Aorta (tissue), 5 donors: ENCODE measurements around the gene TMEM87A. TPM values are rescaled to one million over a fixed set of nuclear protein-coding genes. Genes with fewer than 3 reads are reported as not detected.

Source experiments
- ATAC-seq: fragments of 200-7000 bp; cut with Tn5 transposase; one replicate; pipeline ENCODE4 v1.9.1; 2022; ENCODE audit warnings: moderate library complexity; ENCODE audit not compliant: low FRiP score
- DNase-seq, 2 donors: peaks; one replicate each; pipeline ENCODE4 v3.0.0-alpha.2; 2020
- H3K27ac ChIP-seq, 2 donors: one replicate each; pipeline ENCODE4 v1.5.1; 2013; ENCODE audit warnings: low read length in 2 of 2, mild to moderate bottlenecking in 2 of 2, moderate library complexity in 2 of 2, control low read depth in 1 of 2, inconsistent platforms in 1 of 2, low read depth in 1 of 2
- H3K27me3 ChIP-seq, 2 donors: one replicate each; pipeline ENCODE4 v1.6.1; 2013; ENCODE audit warnings: control low read depth in 1 of 2, low read length in 1 of 2, mild to moderate bottlenecking in 1 of 2, moderate library complexity in 1 of 2; ENCODE audit not compliant: insufficient read depth in 2 of 2, control insufficient read depth in 1 of 2
- H3K36me3 ChIP-seq, 2 donors: one replicate each; pipeline ENCODE4 v1.6.1; 2013; ENCODE audit warnings: control low read depth in 1 of 2, low read length in 1 of 2, mild to moderate bottlenecking in 1 of 2; ENCODE audit not compliant: insufficient read depth in 2 of 2, control insufficient read depth in 1 of 2
- H3K4me1 ChIP-seq, 2 donors: one replicate each; pipeline ENCODE4 v1.6.1; 2013; ENCODE audit warnings: low read length in 2 of 2, control low read depth in 1 of 2, mild to moderate bottlenecking in 1 of 2, moderate library complexity in 1 of 2; ENCODE audit not compliant: insufficient read depth in 2 of 2, control insufficient read depth in 1 of 2
- H3K4me3 ChIP-seq, 2 donors: one replicate each; pipeline ENCODE4 v1.5.1; 2013; ENCODE audit warnings: low read length in 2 of 2, control low read depth in 1 of 2, mild to moderate bottlenecking in 1 of 2
- H3K9me3 ChIP-seq: one replicate; pipeline ENCODE4 v1.6.1; 2013; ENCODE audit warnings: mild to moderate bottlenecking, low read length; ENCODE audit not compliant: control insufficient read depth
- WGBS, 2 donors: extraction: QIAGEN DNeasy Blood & Tissue Kit; methylation state at CpG; one replicate each; pipeline ENCODE4 v1.1.7; 2013; 5-methylcytosine and 5-hydroxymethylcytosine counted together
- intact Hi-C, 2 donors: fragments of 100-400 bp; cut with DNase I; formaldehyde crosslinking; loops; one replicate each; pipeline versions ENCODE4 v1.14.2 to v1.15.0; 2022
- polyA plus RNA-seq, 2 donors: library from polyadenylated mRNA; stranded (reverse); fragments of 200-250 nt; gene quantifications; one replicate each; pipeline ENCODE4 v1.2.3, GENCODE V29; 2013
- total RNA-seq, 2 donors: library from RNA; stranded (reverse); fragmentation: NEBNext Ultra II Directional; extraction: Animal tissue kit (Norgen Biotek cat#: 25700); gene quantifications; one replicate each; pipeline ENCODE4 v1.2.1, GENCODE V29; 2021
- donor health status: healthy with polysubstance abuse.
- donor health status: Bipolar disorder and iron deficiency.
- donor health status: DM: no; HTN: no; CAD: no.
- donor health status: DM: no; HTN: no; CAD: no.
- donor health status: DM: yes; HTN: yes; CAD: no.

The TMEM87A gene
- total and polyA plus RNA-seq, 4 donors, result 21.4 to 66.8 (median 48.4) TPM

GRCh38 chr15:42276762-42277161, 3.5 kb upstream of the TMEM87A start:
- intact Hi-C loops, result no loop called here

GRCh38 chr15:42275780-42276391, 2.7 kb upstream of the TMEM87A start:
- WGBS, 2 donors, result 39 to 43% methylated on average over 4 of the region's 4 CpGs
- peaks cover 0 to 2% of the 10 kb centered on the region in 2 donors for H3K36me3 ChIP-seq
- intact Hi-C loops, result no loop called here
- ATAC-seq (no peak), DNase-seq (no peak)
- H3K4me3 ChIP-seq, result peak overlapping the region; percentile 14 to 31
- H3K4me1 ChIP-seq, result no peaks in the 10 kb centered on the region
- peak overlapping the region in 1 of 2 donors; percentile 76 for H3K27ac ChIP-seq
- no peaks in the 10 kb centered on the region for H3K27me3 ChIP-seq
- no peaks in the 10 kb centered on the region for H3K9me3 ChIP-seq

More at GRCh38 chr15:42276762-42277161, 3.5 kb upstream of the TMEM87A start:
- Histone ChIP-seq H3K27ac (no peak overlapping the region), H3K27me3 (no peaks in the 10 kb centered on the region), H3K9me3 (no peaks in the 10 kb centered on the region), H3K4me3 (no peak overlapping the region), H3K4me1 (no peaks in the 10 kb centered on the region), H3K36me3 (peaks cover 0 to 7% of the 10 kb centered on the region in 2 donors)
- DNase-seq (no peak), ATAC-seq (no peak)
- WGBS, 2 donors, result 96 to 97% methylated on average over 2 of the region's 2 CpGs

GRCh38 chr15:42274702-42274989, 1.4 kb upstream of the TMEM87A start:
- 44 to 49% methylated on average over 6 of the region's 6 CpGs for WGBS, 2 donors
- intact Hi-C loops, result loop anchor here in 1 of 2 donors (5.0 kb wide), 1 partner anchor 198 kb away; no protein-coding TSS in a partner anchor
- Histone ChIP-seq H3K9me3 (no peaks in the 10 kb centered on the region), H3K27ac (peak overlapping the region; percentile 60 to 78), H3K36me3 (no peaks in the 10 kb centered on the region), H3K4me3 (peak overlapping the region; percentile 60 to 82), H3K4me1 (no peaks in the 10 kb centered on the region), H3K27me3 (no peaks in the 10 kb centered on the region)
- peak in 1 of 2 donors; percentile 49 for DNase-seq
- ATAC-seq, result no peak

GRCh38 chr15:42273900-42274701, 868 bp upstream of the TMEM87A start:
- intact Hi-C loops, result loop anchor here in 1 of 2 donors (5.0 kb wide), 1 partner anchor 198 kb away; no protein-coding TSS in a partner anchor
- Histone ChIP-seq H3K9me3 (no peaks in the 10 kb centered on the region), H3K27me3 (no peaks in the 10 kb centered on the region), H3K36me3 (no peaks in the 10 kb centered on the region), H3K4me3 (peak overlapping the region; percentile 60 to 82), H3K4me1 (no peaks in the 10 kb centered on the region), H3K27ac (peak overlapping the region; percentile 60 to 78)
- ATAC-seq, result peak; percentile 65
- peak; percentile 76 to 89 for DNase-seq
- 2% methylated on average over 27 of the region's 27 CpGs for WGBS, 2 donors

- DNase-seq (no peak), ATAC-seq (no peak)
- no peaks in the 10 kb centered on the region for H3K36me3 ChIP-seq
- H3K27ac ChIP-seq, result no peak overlapping the region
- H3K4me1 ChIP-seq, result no peaks in the 10 kb centered on the region
- 67% methylated on average over 5 of the region's 5 CpGs for WGBS, 2 donors
- no peaks in the 10 kb centered on the region for H3K9me3 ChIP-seq
- no peaks in the 10 kb centered on the region for H3K27me3 ChIP-seq
- intact Hi-C loops, result loop anchor here in 1 of 2 donors (5.0 kb wide), 1 partner anchor 201 kb away; no protein-coding TSS in a partner anchor
- no peak overlapping the region for H3K4me3 ChIP-seq
These were observed 2.2 kb downstream of the TMEM87A start for GRCh38 chr15:42270996-42271395.

- Histone ChIP-seq H3K9me3 (no peaks in the 10 kb centered on the region), H3K4me1 (no peaks in the 10 kb centered on the region), H3K27ac (no peak overlapping the region), H3K27me3 (no peaks in the 10 kb centered on the region), H3K4me3 (no peak overlapping the region), H3K36me3 (no peaks in the 10 kb centered on the region)
- intact Hi-C loops, result loop anchor here in 1 of 2 donors (5.0 kb wide), 1 partner anchor 202 kb away; no protein-coding TSS in a partner anchor
- DNase-seq, result no peak
- no peak for ATAC-seq
- 48 to 53% methylated on average over 2 of the region's 2 CpGs for WGBS, 2 donors
These were observed 2.7 kb downstream of the TMEM87A start for GRCh38 chr15:42270551-42270950.

GRCh38 chr15:42267286-42267685, 5.9 kb downstream of the TMEM87A start:
- H3K9me3 ChIP-seq, result no peaks in the 10 kb centered on the region
- H3K27me3 ChIP-seq, result no peaks in the 10 kb centered on the region
- DNase-seq (no peak), ATAC-seq (no peak)
- intact Hi-C loops, result no loop called here
- H3K27ac ChIP-seq, result no peak overlapping the region
- peaks cover 3 to 6% of the 10 kb centered on the region in 2 donors for H3K36me3 ChIP-seq
- H3K4me3 ChIP-seq, result no peak overlapping the region
- no peaks in the 10 kb centered on the region for H3K4me1 ChIP-seq

GRCh38 chr15:42264795-42265194, 8.4 kb downstream of the TMEM87A start:
- no peak for DNase-seq
- Histone ChIP-seq H3K27me3 (no peaks in the 10 kb centered on the region), H3K4me3 (no peak overlapping the region), H3K9me3 (no peaks in the 10 kb centered on the region), H3K36me3 (peaks cover 3 to 6% of the 10 kb centered on the region in 2 donors), H3K27ac (no peak overlapping the region), H3K4me1 (no peaks in the 10 kb centered on the region)
- 92 to 93% methylated on average over 5 of the region's 5 CpGs for WGBS, 2 donors
- intact Hi-C loops, result no loop called here
- ATAC-seq, result no peak

- DNase-seq (no peak), ATAC-seq (no peak)
- Histone ChIP-seq H3K27me3 (no peaks in the 10 kb centered on the region), H3K4me1 (no peaks in the 10 kb centered on the region), H3K9me3 (peaks cover 2% of the 10 kb centered on the region), H3K4me3 (no peak overlapping the region), H3K27ac (no peak overlapping the region), H3K36me3 (peaks cover 0 to 8% of the 10 kb centered on the region in 2 donors)
- intact Hi-C loops, result no loop called here
- WGBS, 2 donors, result 96 to 100% methylated on average over 2 of the region's 2 CpGs
These were observed 19.9 kb downstream of the TMEM87A start for GRCh38 chr15:42253300-42253699.
